Activated T-helper 1 cell treated with Interleukin-2 at 50 U/mL for 16 hours (primary cell): Measurements from ENCODE around the gene TNRC6A.
A peak's percentile ranks its signal among the peaks of the same experiment; 100 is the strongest.
"Not testable (repeated sequence)": the region's sequence is repeated elsewhere in the genome, so short reads cannot be mapped to it uniquely, and the experiment has no call there.

Experiments
- DNase-seq: peaks from one replicate; pipeline ENCODE4 v3.0.0-alpha.2; 2020; ENCODE audit warnings: low read depth

Gene TNRC6A

DNA sequence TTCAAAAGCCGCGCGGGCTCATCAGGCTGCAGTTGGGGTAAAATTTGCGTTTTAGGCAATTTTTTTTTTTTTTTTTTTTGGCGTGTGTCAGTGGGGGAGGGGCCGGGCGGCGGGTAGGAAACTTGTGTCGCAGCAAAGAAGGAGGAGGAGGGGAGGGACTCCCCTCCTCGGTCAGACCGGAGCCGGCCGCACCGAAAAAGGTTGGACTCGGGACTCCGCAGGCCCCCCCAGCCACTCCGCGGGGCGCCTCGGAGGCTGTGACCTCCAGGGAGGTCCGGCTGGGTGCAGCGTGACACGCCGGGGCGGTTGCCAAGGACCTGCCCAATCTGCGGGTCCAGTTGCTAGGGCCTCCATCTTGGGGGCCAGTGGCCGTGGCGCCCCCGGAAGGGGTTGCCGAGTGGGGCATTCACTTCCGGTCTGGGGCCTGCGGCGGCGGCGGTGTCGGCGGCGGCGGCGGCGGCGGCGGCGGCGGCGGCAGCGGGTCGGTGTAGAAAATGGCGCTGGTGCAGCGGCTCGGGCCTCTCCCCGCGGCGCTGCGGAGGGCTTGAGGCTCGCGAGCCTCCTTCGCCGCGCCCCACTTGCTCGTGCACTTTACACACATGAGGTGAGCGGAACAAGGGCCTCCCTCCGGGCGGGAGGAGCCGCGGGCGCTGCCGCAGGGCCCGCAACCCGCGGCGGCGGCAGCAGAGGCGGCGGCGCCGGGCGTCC is at the start of gene TNRC6A:
TSS of gene TNRC6A (plus strand) at position 409 of the 708 bp plus-strand sequence. CDS start at position 600, 191 bp downstream.
- DNase-seq, result peak; percentile 71

DNA sequence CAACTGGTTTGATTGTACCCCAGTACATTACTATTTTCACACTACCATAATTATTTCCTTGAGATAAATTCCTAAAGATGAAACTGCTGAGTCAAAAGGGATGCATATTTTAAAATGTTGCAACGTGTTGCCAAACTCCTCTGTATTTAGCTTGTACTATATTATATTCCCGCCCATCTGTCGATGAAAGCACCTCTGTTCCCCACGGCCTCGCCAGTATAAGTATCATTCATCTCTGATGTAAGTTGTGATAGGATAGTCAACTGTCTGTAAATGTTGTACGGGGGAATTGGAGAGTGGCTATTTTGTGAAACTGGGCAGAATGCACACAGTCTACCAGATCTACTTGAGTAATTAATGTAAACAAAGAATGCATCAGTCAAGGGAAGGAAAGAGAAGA is 47.7 kb upstream of the TNRC6A start:
- no peak for DNase-seq

DNA sequence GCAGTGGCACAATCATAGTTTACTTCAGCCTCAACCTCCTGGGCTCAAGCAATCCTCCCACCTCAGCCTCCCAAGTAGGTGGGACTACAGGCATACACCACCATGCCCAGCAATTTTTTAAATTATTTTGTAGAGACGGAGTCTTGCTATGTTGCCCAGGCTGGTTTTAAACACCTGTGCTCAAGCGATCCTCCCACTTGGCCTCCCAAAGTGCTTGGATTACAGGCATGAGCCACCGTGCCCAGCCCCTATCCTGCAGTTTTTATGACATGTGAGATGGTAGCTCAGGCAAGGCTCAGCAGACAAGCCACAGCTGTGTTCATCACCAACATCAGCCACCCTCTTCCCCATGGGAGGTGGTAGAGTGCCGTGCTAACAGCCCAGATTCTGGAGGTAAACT is 46.2 kb upstream of the TNRC6A start:
- no peak for DNase-seq

DNA sequence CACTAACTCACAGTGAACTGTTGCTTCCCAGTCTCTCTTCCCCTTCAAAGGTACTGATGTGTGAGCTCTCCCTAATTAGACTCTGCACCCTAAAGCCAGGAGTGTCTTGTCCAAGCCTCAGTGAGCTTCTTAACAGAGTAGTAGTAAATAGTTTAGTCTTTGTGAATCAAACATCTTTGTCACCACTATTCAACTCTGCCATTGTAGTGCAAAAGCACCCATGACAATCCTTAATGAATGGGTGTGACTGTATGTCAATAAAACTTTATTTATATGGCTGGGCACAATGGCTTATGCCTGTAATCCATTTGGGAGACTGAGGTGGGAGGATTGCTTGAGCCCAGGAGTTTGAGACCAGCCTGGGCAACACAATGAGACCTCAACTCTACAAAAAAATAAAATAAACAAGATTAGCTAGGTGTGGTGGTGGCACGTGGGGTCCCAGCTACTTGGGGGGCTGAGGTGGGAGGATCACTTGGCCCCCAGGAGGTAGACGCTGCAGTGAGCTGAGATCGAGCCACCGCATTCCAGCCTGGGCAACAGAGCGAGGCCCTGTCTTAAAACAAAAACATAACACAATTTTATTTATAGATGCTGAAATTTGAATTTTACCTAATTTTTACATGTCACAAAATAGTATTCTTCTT is 45.5 kb upstream of the TNRC6A start:
- no peak for DNase-seq

DNA sequence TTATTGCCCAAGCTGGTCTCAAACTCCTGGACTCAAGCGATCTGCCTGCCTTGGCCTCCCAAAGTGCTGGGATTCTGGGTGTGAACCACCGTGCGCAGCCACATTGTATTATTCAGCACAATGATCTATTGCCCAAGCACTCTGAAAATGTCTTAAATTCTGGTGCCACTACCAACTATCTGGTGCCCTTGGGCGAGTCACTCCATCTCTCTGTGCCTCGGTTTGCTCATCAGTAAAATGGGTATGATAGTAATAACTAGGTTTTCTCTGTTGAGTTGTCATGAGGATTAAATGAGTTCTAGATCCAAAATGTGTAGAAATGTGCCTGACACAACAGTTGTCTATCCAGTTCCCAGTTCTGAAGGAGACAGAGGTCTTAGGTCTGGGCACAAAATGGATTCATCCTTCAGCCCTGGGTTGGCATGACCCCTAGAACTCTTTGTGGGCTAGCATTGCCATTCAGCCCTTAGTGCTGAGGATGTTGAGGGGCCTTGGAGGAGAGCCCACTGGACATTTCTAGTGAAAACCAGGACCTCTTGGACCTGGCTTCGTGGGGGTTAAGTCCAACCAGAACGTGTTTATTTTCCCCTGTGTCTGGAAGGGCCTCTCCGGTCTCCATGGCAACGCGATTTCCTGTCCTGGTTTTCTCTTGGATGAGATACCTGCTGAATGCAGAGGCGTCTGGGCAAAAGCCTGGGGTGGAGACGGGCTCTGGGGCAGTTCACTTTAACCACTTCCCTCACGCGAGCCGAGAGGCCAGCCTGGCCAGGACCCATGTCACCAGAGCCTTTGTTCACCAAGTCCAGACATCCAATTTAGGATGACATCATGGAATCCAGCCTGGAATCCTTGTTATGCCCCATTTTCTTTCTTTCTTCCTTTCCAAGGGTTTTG is 43.7 kb upstream of the TNRC6A start:
- no peak for DNase-seq

DNA sequence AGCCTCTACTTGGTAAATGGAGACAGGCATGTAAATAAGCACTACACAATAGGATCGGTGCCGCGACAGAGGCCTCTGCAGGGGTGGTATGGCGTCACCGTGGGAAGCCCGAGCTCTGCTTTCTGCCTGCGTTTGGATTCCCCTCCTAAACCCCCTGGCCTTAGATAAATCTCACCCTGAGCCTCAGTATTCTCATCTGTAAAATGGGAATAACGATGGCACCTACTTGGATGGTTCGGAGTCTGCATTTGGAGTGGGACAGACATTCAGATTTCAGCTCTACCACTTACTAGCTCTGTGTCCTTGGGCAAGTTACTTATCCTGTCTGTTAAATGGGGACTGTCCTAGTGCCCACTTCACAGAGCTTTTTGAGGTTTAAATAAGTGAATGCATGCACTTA is 42.8 kb upstream of the TNRC6A start:
- DNase-seq, result no peak

DNA sequence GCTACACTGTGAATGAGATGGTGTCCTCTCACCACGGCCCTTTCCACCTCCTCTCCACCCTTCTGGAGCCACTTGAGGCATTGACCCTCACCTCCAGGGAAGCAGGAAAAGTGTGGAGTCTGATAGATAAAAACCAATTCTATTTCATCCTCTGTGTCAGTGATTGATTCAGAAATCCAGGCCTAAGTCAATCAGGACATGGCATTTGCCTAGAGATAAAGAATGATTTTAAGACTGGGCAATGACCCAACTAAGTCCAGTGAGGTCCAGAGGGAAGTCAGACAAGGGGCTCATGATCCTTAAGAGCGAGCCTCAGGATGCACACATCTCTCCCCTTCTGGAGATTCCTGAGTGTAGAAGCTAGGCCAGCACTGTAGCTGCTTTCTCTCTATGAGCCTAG is 41.1 kb upstream of the TNRC6A start:
- DNase-seq, result no peak

DNA sequence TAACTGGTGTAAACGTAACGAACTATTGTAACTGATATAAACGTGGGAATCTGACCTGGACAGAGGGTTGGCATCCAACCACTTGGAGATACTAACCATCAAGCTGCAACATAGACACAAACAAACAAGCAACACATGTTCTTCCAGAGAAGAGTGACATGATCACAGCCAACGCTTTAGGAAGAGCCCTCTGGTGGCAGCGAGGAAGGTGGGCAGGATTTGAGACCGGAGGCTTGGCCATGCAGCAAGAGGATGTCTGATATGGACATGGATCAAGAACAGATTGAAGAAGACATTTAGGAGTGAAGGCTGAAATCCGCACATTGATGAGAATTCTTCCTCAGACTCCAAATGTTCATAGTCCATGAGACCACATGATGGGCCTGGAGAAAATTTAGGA is 40.3 kb upstream of the TNRC6A start:
- DNase-seq, result no peak

DNA sequence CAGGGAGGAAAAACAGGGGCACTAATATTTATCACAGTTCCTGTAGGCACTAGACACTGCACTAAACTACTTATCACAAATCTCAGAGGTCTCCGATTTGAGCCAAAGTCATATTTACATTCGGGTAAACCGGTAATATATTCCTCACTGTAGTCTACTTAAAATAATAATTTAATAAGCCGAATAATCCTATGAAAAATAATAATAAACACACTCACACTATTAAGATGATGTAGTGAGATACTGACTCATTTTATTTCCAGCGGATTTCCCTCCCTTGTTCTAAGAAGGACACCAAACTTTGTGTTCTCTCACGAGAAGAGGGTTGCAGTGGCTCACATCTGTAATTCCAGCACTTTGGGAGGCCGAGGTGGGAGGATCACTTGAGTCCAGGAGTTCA is 36.6 kb upstream of the TNRC6A start:
- DNase-seq, result no peak

DNA sequence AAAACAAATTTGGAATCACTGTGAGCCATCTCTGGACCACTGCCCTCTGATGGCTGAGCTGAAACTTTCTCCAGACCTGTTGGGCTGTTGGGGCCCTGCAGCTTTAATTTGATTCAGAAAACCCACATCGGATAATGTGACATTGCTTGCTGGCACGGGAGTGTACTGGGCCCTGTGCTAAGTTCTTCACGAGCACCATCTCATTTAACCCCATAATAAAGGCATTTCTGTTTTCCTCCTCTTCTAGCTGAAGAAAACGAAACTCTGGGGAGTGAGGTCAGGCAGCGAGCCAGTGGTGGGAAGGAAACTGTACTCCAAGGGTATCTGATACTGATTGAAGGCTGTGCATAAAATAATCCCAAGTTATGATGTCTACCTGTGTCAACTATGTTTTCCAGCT is 34.5 kb upstream of the TNRC6A start:
- DNase-seq, result no peak

DNA sequence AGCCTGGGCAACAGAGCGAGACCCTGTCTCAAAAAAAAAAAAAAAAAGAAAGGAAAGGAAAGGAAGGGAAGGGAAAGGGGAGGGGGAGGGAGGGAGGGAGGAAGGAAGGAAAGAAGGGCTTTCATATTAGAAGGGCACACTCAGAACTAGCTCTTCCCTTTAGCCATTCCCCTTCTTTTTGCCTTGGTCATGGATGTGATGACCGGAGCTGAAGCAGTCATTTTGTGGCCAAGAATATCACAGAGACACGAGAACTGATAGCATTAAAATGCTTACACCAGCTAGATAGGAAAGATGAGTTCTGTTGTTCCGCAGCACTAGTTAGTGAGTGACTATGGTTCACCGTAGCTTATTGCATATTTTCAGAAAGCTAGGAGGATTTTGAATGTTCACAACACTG is 32.8 kb upstream of the TNRC6A start:
- no peak for DNase-seq

DNA sequence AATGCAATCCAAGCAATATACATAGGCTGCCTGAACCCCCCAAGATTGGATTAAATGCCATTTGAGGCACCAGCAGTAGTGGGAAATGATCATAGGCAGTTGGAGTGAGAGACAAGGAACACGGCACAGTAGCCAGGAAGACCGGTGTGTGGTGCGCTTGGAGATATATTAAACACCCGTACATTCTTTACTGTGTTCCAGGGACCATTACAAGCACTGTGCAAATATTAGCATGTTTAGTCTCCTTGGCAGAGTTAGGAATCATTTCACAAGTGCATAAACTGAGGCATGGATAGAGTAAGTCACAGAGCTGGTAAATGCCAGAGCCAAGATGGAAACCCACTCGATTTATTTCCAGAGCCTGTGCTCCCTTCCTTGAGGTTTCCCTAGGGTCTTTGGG is 31.1 kb upstream of the TNRC6A start:
- DNase-seq, result no peak

DNA sequence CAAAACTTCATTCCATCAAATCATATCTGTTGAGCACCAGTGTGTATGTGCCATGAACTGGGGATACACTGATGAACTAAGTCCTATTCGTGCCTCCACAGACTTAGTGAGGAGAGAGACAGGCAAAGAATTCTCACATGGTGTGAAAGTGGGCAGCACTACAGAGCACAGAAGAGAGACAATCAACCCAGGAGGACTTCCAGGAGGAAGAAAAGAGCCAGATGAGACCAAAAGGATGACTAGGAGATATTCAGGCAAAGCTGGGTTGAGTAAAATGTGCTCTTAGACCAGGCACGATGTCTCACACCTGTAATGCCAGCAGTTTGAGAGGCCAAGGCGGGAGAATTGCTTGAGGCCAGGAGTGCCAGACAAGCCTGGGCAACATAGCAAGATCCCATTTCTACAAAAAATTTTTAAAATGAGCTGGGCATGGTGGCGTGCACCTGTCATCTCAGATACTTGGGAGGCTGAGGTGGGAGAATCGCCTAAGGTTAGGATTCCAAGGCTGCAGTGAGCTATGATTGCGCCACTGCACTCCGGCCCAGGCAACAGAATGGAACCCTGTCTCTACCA is 30.2 kb upstream of the TNRC6A start:
- DNase-seq, result no peak

DNA sequence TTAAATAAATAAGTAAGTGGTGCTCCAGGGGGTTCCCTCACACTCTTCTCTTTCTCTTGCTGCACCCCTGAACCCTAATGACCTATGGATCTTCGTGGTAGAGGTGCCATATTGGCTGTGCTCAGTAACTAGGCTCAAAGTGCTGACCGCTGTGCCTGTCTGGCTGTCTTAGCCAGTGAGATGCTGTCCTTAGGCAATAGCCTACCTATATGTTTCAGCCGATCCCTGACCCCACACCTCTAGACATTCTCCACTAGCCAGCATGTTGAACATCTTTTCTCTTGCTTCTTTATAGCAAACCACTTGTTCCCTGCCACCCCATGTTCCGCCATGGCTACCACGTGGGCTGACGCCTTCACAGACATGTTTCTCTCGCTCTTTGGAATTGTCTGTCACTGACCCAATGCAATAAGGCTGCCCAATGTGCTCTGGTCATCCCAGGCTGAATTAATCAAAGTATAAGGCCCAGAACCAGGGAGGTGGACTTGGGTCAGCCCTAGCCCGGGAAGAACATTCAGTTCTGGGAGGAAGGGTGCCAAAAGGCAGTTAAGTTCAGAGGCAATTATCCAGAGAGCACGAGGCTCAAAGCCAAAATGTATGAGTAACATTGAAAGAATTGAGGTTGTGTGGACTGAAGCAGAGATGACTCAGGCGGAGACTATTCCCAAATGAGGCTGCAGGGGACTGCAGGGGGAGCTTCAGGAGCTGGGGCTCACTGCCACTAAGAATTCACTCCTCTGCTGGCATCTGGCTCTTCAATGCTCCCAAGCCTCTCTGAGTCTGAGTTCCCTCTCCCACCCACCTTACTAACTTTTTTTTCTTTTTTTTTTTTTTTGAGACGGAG is 28.7 kb upstream of the TNRC6A start:
- DNase-seq, result no peak

DNA sequence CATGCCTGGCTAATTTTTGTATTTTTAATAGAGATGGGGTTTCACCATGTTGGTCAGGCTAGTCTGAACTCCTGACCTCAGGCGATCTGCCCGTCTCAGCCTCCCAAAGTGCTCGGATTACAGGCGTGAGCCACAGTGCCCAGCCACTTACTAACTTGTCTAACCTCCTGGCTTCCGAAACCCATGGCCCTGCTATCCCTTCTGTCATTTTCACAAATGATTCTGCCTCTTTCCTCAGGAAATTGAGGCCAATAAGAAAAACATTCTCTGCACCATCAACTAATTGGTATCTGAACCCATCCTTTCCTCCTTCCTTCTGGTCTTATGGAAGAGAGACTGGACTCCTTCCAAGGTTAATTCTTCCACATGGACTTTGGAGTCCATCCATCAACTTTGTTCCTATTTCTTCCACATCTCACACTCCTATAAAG is 27.9 kb upstream of the TNRC6A start:
- DNase-seq, result no peak

DNA sequence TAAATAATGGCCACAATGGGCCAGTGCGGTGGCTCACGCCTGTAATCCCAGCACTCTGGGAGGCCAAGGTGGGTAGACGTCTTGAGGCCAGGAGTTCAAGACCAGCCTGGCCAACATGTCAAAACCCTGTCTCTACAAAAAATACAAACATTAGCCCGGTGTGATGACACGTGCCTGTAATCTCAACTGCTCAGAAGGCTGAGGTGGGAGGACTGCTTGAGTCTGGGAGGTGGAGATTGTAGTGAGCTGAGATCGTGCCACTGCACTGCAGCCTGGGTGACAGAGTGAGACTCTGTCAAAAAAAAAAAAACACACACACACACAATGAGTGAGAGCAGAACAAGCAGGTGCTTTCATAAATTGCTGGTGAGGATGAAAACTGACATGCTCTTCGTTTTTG is 21.7 kb upstream of the TNRC6A start:
- not testable (repeated sequence) for DNase-seq

DNA sequence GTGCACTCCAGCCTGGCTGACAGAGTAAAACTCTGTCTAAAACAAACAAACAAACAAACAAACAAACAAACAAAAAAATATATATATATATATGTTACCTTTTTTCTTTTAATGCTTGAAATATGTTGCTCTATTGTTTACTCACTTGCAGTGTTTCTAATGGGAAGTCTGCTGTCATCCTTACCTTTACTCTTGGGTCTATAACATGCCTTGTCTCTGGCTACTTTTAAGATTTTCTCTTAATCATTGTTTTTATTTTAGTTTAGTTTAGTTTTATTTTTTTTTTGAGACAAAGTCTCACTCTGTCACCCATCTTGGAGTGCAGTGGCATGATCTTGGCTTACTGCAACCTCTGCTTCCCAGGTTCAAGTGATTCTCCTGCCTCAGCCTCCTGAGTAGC is 16.1 kb upstream of the TNRC6A start:
- DNase-seq, result no peak

DNA sequence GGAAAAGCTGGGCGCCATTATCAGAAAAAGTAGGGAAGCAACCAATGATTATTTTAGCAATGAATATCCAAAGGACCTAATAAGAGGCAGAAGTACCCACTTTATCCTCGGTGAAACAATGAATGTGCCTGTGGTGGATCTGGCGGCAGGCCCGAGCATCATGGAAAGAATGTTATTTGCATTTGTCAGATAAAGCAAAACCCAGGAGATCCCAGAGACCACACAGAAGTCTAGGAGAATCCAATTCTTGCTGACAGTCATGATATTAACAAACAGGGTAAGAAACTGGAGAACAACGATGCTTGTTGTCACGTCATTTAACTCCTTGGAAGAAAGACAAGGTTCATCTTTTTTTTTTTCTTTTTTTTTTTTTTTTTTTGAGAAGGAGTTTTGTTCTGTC is 12.0 kb upstream of the TNRC6A start:
- DNase-seq, result no peak

DNA sequence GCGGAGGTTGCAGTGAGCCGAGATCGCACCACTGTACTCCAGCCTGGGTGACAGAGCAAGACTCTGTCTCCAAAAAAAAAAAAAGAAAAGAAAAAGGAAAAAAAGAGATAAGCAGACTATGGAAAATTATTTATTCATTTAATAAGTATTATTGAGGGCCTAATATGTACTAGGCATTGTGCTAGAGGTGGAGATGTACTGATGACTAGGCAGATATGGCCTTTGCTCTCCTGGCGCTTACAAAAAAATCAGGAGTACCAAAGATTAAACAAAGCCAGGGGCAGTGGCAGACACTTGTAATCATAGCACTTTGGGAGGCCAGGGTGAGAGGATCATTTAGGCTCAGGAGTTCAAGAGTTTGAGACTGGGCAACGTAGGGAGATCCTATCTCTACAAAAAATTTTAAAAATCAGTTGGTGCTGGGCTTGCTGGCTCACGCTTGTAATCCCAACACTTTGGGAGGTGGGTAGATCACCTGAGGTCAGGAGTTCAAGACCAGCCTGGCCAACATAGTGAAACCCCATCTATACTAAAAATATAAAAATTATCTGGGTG is 10.4 kb upstream of the TNRC6A start:
- DNase-seq, result no peak

DNA sequence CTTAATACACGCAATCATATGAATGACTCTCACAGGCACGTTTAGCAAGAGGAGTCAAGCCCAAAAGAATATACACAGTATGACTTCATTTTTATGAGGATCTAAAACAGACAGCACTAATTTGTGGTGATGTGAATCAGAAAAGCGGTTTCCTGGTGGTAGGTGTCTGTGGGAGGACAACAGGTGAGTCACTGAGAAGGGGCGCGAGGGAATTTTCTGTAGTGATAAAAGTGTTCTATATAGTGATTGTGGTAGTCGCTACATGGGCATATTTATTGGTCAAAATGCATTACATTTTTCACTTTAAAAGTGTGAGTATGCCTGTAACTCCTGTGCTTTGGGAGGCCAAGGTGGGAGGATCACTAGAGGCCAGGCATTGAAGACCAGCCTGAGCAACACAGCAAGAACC is 7.6 kb upstream of the TNRC6A start:
- DNase-seq, result peak; percentile 9

DNA sequence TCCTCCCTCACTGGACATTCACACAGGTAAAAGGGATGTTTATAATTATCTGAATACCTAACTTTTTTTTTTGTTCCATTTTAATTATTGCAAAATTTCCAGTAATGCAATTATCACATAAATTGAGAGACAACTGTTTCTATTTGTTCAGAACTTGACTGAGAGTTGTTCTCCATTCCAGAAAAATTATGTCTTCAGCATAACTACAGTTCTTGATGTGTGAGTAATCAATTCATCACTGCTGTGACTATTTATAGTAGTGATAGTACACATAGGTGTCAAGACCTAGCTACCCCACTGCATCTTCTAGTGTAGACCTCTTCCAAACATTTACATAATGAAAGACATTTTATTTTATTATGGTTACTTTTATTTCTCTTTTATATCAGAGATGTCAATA is 5.8 kb upstream of the TNRC6A start:
- DNase-seq, result no peak
